MM.1S (cell line): ENCODE measurements around the gene ZNF835.

Experiments
- DNase-seq: peaks from one replicate; pipeline ENCODE4 v3.0.0-alpha.2; 2015
- H2AFZ ChIP-seq: fragments of 300-600 bp; sonication (generic); 2 replicates; pipeline ENCODE4 v1.6.0; 2016; ENCODE audit warnings: antibody characterized with exemption, low read length
- H3F3A ChIP-seq: fragments of 300-600 bp; sonication (generic); 2 replicates; pipeline ENCODE4 v1.6.1; 2016; ENCODE audit warnings: mild to moderate bottlenecking, antibody characterized with exemption, low read length, moderate library complexity, mixed read lengths; ENCODE audit not compliant: insufficient read depth
- H3K27ac ChIP-seq: fragments of 300-600 bp; sonication (generic); 2 replicates; pipeline ENCODE4 v1.5.1; 2016; ENCODE audit warnings: mild to moderate bottlenecking, low read length
- H3K27me3 ChIP-seq: fragments of 300-600 bp; sonication (generic); replicated peaks from 2 replicates; pipeline ENCODE4 v1.6.0; 2016; ENCODE audit warnings: low read length; ENCODE audit not compliant: insufficient read depth
- H3K36me3 ChIP-seq: fragments of 300-600 bp; sonication (generic); replicated peaks from 2 replicates; pipeline ENCODE4 v1.6.1; 2016; ENCODE audit warnings: mild to moderate bottlenecking, low read length, mixed read lengths; ENCODE audit not compliant: insufficient read depth
- H3K4me1 ChIP-seq: fragments of 300-600 bp; sonication (generic); 2 replicates; pipeline ENCODE4 v1.6.1; 2016; ENCODE audit warnings: low read length, mixed read lengths
- H3K4me2 ChIP-seq: fragments of 300-600 bp; sonication (generic); 2 replicates; pipeline ENCODE4 v1.6.0; 2016; ENCODE audit warnings: low read depth, low read length
- H3K4me3 ChIP-seq: fragments of 300-600 bp; sonication (generic); 2 replicates; pipeline ENCODE4 v1.5.1; 2016; ENCODE audit warnings: low read length, mixed read lengths
- H3K79me2 ChIP-seq: fragments of 300-600 bp; sonication (generic); 2 replicates; pipeline ENCODE4 v1.6.1; 2016; ENCODE audit warnings: mixed run types, low read length, mixed read lengths
- H3K9ac ChIP-seq: fragments of 300-600 bp; sonication (generic); 2 replicates; pipeline ENCODE4 v1.6.1; 2016; ENCODE audit warnings: low read length, mixed read lengths
- H3K9me2 ChIP-seq: fragments of 300-600 bp; sonication (generic); replicated peaks from 2 replicates; pipeline ENCODE4 v1.6.1; 2016; ENCODE audit warnings: mild to moderate bottlenecking, low read length, mixed read lengths; ENCODE audit not compliant: insufficient read depth
- H3K9me3 ChIP-seq: fragments of 300-600 bp; sonication (generic); replicated peaks from 2 replicates; pipeline ENCODE4 v1.6.1; 2016; ENCODE audit warnings: mild to moderate bottlenecking, low read length, mixed read lengths; ENCODE audit not compliant: insufficient read depth
- H4K20me1 ChIP-seq: fragments of 300-600 bp; sonication (generic); 2 replicates; pipeline ENCODE4 v1.6.1; 2016; ENCODE audit warnings: mild to moderate bottlenecking, low read length, moderate library complexity, mixed read lengths; ENCODE audit not compliant: insufficient read depth
- EZH2 ChIP-seq: fragments of 300-600 bp; sonication (generic); optimal IDR thresholded peaks from 2 replicates; pipeline ENCODE3; 2017; ENCODE audit warnings: low read depth, mild to moderate bottlenecking, antibody characterized with exemption, low read length, mixed read lengths
- EZH2phosphoT487 ChIP-seq: fragments of 300-600 bp; sonication (generic); IDR thresholded peaks from 2 replicates; pipeline ENCODE4 v1.6.1; 2018; ENCODE audit warnings: antibody characterized with exemption, low read length
- TF ChIP-seq, protein P1 (sequence below): fragments of 300-600 bp; sonication (generic); IDR thresholded peaks from 2 replicates; pipeline ENCODE4 v1.5.1; 2016; ENCODE audit warnings: antibody characterized with exemption, low read length, mixed read lengths

ZNF835 gene

DNA sequence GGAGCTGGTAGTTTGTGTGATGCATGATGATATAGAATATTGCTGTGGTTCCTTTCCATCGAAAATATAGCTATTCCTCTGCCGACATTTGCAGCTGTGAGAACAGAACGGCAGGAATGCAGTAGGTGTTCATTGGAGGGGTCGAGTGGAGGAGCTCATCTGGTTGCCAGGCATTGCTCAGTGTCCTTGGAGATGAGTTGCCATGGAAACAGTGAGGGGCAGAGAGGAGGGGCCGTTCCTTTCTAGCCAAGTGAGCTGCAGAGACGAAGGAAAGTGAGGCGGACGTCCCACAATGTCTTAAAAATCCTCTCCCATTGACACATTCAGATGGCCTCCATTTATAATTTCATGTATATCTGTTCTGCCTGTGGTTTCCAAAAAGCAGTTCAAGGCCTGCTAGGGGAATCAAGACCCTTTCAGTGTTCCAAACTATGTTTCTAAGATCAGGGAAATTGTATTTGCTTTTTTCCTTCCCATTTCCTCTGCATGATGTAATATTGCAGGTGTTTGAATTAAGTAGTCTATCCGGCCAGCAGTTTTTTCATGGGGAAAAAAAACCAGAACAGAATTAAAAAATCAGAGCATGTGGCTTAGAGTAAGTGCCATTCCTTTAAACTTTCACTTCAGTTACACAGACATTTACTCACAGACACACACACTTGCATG lies 41.2 kb upstream of the ZNF835 start:
- Histone ChIP-seq H3K27ac (no peak overlapping the region), H2AFZ (no peak overlapping the region), H4K20me1 (no peaks in the 10 kb centered on the region), H3K9ac (no peak overlapping the region), H3K9me3 (no peaks in the 10 kb centered on the region), H3F3A (no peaks in the 10 kb centered on the region), H3K27me3 (no peaks in the 10 kb centered on the region), H3K4me2 (no peak overlapping the region), H3K4me1 (no peaks in the 10 kb centered on the region), H3K4me3 (no peak overlapping the region), H3K9me2 (no peaks in the 10 kb centered on the region), H3K36me3 (no peaks in the 10 kb centered on the region), H3K79me2 (no peaks in the 10 kb centered on the region)
- DNase-seq = no peak
- TF ChIP-seq EZH2 (no peak), EZH2phosphoT487 (no peak)
- TF ChIP-seq, protein P1, sequence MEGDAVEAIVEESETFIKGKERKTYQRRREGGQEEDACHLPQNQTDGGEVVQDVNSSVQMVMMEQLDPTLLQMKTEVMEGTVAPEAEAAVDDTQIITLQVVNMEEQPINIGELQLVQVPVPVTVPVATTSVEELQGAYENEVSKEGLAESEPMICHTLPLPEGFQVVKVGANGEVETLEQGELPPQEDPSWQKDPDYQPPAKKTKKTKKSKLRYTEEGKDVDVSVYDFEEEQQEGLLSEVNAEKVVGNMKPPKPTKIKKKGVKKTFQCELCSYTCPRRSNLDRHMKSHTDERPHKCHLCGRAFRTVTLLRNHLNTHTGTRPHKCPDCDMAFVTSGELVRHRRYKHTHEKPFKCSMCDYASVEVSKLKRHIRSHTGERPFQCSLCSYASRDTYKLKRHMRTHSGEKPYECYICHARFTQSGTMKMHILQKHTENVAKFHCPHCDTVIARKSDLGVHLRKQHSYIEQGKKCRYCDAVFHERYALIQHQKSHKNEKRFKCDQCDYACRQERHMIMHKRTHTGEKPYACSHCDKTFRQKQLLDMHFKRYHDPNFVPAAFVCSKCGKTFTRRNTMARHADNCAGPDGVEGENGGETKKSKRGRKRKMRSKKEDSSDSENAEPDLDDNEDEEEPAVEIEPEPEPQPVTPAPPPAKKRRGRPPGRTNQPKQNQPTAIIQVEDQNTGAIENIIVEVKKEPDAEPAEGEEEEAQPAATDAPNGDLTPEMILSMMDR = no peak

DNA sequence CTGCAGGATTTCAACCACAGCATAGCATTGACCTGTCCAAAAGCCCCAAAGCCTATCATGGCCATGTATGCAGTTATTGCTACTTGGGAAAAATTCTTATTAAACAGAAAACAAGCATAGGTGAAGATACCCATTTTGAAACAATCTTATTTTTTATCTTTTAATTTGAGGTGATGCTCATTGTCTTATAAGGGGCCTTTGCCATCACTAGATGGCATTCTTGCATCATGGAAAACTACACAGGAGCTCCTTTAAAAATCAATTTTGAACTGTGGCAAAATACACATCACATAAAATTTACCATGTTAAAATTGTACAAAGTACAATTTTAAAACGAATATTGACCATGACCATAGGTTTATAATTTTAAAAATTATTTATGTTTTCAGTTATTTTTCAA lies 38.9 kb upstream of the ZNF835 start:
- Histone ChIP-seq H3K9ac (no peak overlapping the region), H3K9me2 (no peaks in the 10 kb centered on the region), H3K27ac (no peak overlapping the region), H4K20me1 (no peaks in the 10 kb centered on the region), H3K4me2 (no peak overlapping the region), H3K27me3 (no peaks in the 10 kb centered on the region), H3K36me3 (no peaks in the 10 kb centered on the region), H2AFZ (no peak overlapping the region), H3K4me1 (no peaks in the 10 kb centered on the region), H3F3A (no peaks in the 10 kb centered on the region), H3K4me3 (no peak overlapping the region), H3K79me2 (no peaks in the 10 kb centered on the region), H3K9me3 (no peaks in the 10 kb centered on the region)
- no peak for TF ChIP-seq EZH2phosphoT487
- TF ChIP-seq, protein P1 = no peak
- no peak for TF ChIP-seq EZH2
- no peak for DNase-seq

DNA sequence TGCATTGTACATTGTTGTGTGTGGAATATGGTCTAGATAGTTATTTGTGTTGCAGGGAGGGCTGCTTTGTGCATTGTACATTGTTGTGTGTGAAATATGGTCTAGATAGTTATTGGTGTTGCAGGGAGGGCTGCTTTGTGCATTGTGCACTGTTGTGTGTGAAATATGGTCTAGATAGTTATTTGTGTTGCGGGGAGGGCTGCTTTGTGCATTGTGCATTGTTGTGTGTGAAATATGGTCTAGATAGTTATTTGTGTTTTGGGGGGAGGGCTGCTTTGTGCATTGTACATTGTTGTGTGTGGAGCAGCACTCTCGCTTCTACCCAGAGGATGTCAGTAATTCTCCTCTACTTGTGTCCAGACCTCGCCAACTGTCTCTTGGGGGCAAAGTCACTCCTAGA lies 36.3 kb upstream of the ZNF835 start:
- Histone ChIP-seq H3K79me2 (no peaks in the 10 kb centered on the region), H3K4me2 (no peak overlapping the region), H3K36me3 (no peaks in the 10 kb centered on the region), H3F3A (no peaks in the 10 kb centered on the region), H3K4me1 (no peaks in the 10 kb centered on the region), H3K4me3 (no peak overlapping the region), H3K9me3 (no peaks in the 10 kb centered on the region), H3K9me2 (no peaks in the 10 kb centered on the region), H3K27me3 (no peaks in the 10 kb centered on the region), H3K9ac (no peak overlapping the region), H3K27ac (no peak overlapping the region), H4K20me1 (no peaks in the 10 kb centered on the region), H2AFZ (no peak overlapping the region)
- no peak for DNase-seq
- TF ChIP-seq EZH2phosphoT487 (no peak), EZH2 (no peak)
- TF ChIP-seq, protein P1 = no peak
